ENCODE measurements around the gene CPNE1.

The CPNE1 gene

DNA sequence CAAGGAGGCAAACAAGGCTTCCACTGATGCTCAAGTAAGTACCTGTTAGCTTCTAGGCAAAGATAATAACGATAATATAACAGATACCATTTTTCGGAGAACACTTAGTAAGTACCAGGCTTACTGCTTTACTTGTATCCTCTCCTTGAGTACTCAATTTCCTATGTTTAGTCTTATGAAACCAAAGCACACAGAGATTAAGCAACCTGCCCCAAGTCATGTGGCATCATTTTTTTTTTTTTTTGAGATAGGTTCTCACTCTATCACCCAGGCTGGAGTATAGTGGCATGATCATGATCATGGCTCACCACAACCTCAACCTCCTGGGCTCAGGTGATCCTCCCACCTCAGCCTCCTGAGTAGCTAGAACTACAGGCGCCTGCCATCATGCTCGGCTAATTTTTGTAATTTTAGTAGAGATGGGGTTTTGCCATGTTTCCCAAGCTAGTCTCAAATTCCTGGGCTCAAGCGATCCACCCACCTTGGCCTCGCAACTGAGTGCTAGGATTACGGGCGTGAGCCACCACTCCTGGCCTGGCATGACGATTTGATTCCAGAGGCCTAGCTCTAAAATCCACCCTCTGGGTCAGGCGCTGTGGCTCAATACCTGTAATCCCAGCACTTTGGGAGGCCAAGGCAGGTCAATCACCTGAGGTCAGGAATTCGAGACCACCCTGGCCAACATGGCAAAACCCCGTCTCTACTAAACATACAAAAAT lies 35.1 kb downstream of the CPNE1 start:
- DNase-seq (ENCODE audit: low spot score in 2 of 2) (no peak), ATAC-seq (ENCODE audit: low read depth) (no peak)
- no peaks in the 10 kb centered on the region for H3K27me3 Mint-ChIP-seq
- no peak overlapping the region for H3K4me3 Mint-ChIP-seq
- H3K36me3 Mint-ChIP-seq = peaks cover 38% of the 10 kb centered on the region
- H3K9me3 Mint-ChIP-seq = no peaks in the 10 kb centered on the region
- H3K4me1 Mint-ChIP-seq = peaks cover 8% of the 10 kb centered on the region
- no peak overlapping the region for H3K27ac Mint-ChIP-seq

DNA sequence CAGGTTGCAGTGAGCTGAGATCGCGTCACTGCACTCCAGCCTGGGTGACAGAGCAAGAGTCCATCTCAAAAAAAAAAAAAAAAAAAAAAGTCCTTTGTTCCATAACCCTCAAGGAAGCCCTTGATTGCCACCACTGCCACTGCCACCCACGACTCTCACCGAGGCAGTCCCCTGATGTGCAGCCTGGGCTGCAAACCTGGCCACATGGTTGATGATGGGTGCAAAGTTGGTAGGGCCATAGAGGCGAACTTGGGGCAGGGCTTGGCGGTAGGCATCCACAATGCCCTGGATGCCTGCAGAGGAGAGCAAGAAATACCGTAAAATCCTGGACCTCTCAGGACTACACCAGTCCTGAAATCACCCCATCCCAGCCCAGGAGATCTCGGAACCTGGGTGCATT lies 37.6 kb downstream of the CPNE1 start:
- peaks cover 33% of the 10 kb centered on the region for H3K36me3 Mint-ChIP-seq
- ATAC-seq (ENCODE audit: low read depth) = no peak
- no peak overlapping the region for H3K4me3 Mint-ChIP-seq
- no peaks in the 10 kb centered on the region for H3K27me3 Mint-ChIP-seq
- H3K27ac Mint-ChIP-seq = no peak overlapping the region
- no peaks in the 10 kb centered on the region for H3K9me3 Mint-ChIP-seq
- H3K4me1 Mint-ChIP-seq = no peaks in the 10 kb centered on the region
- DNase-seq (ENCODE audit: low spot score in 2 of 2) = no peak

GRCh38 chr20:35626386-35627001 lies 38.2 kb downstream of the CPNE1 start:
- no peaks in the 10 kb centered on the region for H3K27me3 Mint-ChIP-seq
- H3K27ac Mint-ChIP-seq = no peak overlapping the region
- no peaks in the 10 kb centered on the region for H3K4me1 Mint-ChIP-seq
- ATAC-seq (ENCODE audit: low read depth) (no peak), DNase-seq (ENCODE audit: low spot score in 2 of 2) (no peak)
- peaks cover 30% of the 10 kb centered on the region for H3K36me3 Mint-ChIP-seq
- no peak overlapping the region for H3K4me3 Mint-ChIP-seq
- H3K9me3 Mint-ChIP-seq = no peaks in the 10 kb centered on the region

DNA sequence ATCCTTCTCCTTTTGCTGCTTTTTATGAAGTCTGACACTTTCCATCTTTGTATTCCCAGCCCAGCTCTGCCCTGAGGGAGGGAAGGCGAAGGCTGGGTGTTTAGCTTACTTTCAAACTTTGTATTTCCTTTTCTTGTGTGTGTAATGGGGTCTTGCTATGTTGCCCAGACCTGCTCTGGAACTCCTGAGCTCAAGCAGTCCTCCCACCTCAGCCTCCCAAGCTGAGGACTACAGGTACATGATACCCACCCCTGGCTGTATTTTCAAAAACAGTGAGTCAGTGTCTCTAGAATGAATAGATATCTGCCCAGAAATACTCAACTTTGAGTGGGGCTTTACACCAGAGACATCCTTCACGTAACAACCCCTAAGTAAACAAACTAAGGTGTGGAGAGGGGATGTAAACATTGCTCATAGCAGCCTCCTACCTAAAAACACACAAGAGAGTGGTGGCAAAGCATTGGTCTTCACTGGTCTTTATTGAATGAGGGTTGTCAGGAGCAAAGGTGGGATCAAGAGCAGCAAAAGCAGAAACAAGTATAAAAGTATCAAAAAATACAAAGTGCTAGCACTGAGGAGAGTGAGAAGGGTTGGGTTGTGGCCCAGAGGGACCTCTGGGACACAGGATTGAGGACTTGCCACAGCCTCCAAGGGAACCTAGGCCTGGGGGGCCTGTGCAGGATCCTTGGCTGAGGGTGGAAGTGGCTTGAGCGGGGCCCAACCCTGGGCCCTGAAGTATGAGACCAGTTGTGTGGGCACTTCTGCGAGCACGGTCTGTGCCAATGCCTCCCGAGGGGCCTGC lies 38.9 kb downstream of the CPNE1 start:
- H3K4me3 Mint-ChIP-seq = no peak overlapping the region
- no peaks in the 10 kb centered on the region for H3K9me3 Mint-ChIP-seq
- H3K4me1 Mint-ChIP-seq = no peaks in the 10 kb centered on the region
- no peaks in the 10 kb centered on the region for H3K27me3 Mint-ChIP-seq
- DNase-seq (ENCODE audit: low spot score in 2 of 2) = no peak
- no peak for ATAC-seq (ENCODE audit: low read depth)
- H3K27ac Mint-ChIP-seq = peak overlapping the region; percentile 40
- H3K36me3 Mint-ChIP-seq = peaks cover 29% of the 10 kb centered on the region

- Mint-ChIP-seq H3K9me3 (no peaks in the 10 kb centered on the region), H3K36me3 (peaks cover 8% of the 10 kb centered on the region), H3K27me3 (no peaks in the 10 kb centered on the region), H3K4me3 (no peak overlapping the region), H3K27ac (peak overlapping the region; percentile 0), H3K4me1 (peaks cover 15% of the 10 kb centered on the region)
- DNase-seq (ENCODE audit: low spot score in 2 of 2) (no peak), ATAC-seq (ENCODE audit: low read depth) (no peak)
Observed at GRCh38 chr20:35621560-35621946, 43.1 kb downstream of the CPNE1 start.

DNA sequence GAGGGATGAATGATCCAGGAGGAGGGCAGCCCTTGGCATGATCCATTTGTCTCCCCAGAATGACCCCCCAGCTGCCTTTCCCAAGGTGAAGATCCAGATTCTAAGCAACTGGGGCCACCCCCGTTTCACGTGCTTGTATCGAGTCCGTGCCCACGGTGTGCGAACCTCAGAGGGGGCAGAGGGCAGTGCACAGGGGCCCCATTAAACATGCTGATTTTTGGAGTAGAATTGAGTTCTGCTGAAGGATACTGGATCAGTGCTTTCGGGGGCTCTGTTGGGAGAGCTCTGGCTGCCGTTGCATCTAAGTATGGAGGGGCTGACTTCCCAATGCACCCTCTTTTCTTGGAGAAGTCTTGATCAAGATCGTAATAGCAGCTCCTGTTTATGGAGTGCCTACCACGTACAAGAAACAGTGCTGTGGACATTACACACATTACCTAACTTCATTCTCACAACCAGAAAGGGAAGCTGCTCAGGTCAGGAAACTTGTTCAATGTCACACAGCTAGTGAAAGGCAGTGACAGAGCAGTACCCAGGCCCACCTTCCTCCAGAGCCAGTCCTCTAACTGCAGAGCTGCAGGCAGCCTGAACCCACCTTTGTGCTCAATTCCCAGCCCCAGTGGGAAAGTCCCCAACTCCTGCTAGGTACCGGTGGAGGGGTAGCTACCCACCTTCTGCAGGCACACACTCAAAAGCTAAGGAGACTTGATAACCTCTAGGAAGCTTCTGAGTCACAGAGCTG lies 43.7 kb downstream of the CPNE1 start:
- ATAC-seq (ENCODE audit: low read depth) (no peak), DNase-seq (ENCODE audit: low spot score in 2 of 2) (no peak)
- H3K4me1 Mint-ChIP-seq = peaks cover 15% of the 10 kb centered on the region
- H3K4me3 Mint-ChIP-seq = no peak overlapping the region
- H3K9me3 Mint-ChIP-seq = no peaks in the 10 kb centered on the region
- no peaks in the 10 kb centered on the region for H3K27me3 Mint-ChIP-seq
- peaks cover 7% of the 10 kb centered on the region for H3K36me3 Mint-ChIP-seq
- H3K27ac Mint-ChIP-seq = peak overlapping the region; percentile 0

GRCh38 chr20:35619196-35620095 lies 45.3 kb downstream of the CPNE1 start:
- DNase-seq (ENCODE audit: low spot score in 2 of 2) (peak; percentile 81 to 83), ATAC-seq (ENCODE audit: low read depth) (peak; percentile 40)
- H3K9me3 Mint-ChIP-seq = no peaks in the 10 kb centered on the region
- H3K27me3 Mint-ChIP-seq = no peaks in the 10 kb centered on the region
- H3K4me3 Mint-ChIP-seq = peak overlapping the region; percentile 93
- H3K4me1 Mint-ChIP-seq = peaks cover 20% of the 10 kb centered on the region
- H3K36me3 Mint-ChIP-seq = no peaks in the 10 kb centered on the region
- peak overlapping the region; percentile 62 for H3K27ac Mint-ChIP-seq

GRCh38 chr20:35618263-35619131 lies 46.2 kb downstream of the CPNE1 start:
- Mint-ChIP-seq H3K4me3 (peak overlapping the region; percentile 93), H3K27ac (peak overlapping the region; percentile 80), H3K9me3 (no peaks in the 10 kb centered on the region), H3K4me1 (peaks cover 21% of the 10 kb centered on the region), H3K36me3 (no peaks in the 10 kb centered on the region), H3K27me3 (no peaks in the 10 kb centered on the region)
- ATAC-seq (ENCODE audit: low read depth) = no peak
- no peak for DNase-seq (ENCODE audit: low spot score in 2 of 2)

DNA sequence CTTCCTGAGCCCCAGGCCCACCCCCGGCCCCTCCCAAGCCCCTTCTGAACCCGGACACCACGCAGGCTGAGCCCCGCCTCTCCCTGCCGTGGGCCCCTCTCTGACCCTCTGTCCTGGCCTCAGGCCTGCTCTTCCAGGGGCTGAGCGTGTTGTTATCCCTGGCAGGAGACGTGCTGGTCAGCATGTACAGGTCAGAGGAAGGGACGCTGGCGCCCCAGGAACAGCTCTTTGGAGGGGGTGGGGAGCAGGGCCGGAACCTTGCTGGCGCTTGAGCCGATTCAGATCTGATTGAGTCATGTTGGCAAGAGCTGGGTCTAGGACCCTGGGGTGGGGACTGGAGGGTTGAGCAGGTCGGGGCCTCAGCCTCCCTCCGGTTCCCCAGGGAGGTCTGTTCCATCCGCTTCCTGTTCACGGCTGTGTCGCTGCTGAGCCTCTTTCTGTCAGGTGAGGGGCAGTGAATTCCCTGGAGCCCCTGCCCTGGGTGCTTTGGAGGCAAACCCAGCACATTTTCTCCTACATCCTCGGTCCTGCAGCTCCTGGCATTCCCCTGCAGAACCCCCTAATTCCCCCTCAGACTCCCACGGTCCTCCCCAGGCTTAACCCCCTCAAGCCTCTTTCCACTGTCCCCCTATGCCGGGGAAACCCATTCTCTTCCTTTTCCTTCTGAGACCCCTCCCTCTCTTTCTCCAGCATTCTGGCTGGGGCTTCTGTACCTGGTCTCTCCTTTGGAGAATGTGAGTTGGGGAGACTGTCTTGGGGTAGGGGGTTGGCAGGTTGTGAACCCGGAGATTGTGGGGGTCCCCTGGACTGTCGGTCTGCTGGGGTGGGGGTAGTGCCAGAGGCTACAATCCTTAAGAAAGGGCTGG lies 47.1 kb downstream of the CPNE1 start:
- Mint-ChIP-seq H3K4me3 (peak overlapping the region; percentile 93), H3K4me1 (peaks cover 21% of the 10 kb centered on the region), H3K27ac (peak overlapping the region; percentile 80), H3K27me3 (no peaks in the 10 kb centered on the region), H3K9me3 (no peaks in the 10 kb centered on the region), H3K36me3 (no peaks in the 10 kb centered on the region)
- DNase-seq (ENCODE audit: low spot score in 2 of 2) (peak in 1 of 2 donors; percentile 56), ATAC-seq (ENCODE audit: low read depth) (no peak)

- peak in 1 of 2 donors; percentile 61 for DNase-seq (ENCODE audit: low spot score in 2 of 2)
- Mint-ChIP-seq H3K4me3 (peak overlapping the region; percentile 93), H3K4me1 (peaks cover 26% of the 10 kb centered on the region), H3K27ac (peak overlapping the region; percentile 100), H3K9me3 (no peaks in the 10 kb centered on the region), H3K36me3 (no peaks in the 10 kb centered on the region), H3K27me3 (no peaks in the 10 kb centered on the region)
- no peak for ATAC-seq (ENCODE audit: low read depth)
Observed at GRCh38 chr20:35616465-35617396, 48.0 kb downstream of the CPNE1 start.
